ENCODE results near the gene SEPTIN1.
A peak's percentile ranks its signal among the peaks of the same experiment; 100 is the strongest.

Gene SEPTIN1, protein sequence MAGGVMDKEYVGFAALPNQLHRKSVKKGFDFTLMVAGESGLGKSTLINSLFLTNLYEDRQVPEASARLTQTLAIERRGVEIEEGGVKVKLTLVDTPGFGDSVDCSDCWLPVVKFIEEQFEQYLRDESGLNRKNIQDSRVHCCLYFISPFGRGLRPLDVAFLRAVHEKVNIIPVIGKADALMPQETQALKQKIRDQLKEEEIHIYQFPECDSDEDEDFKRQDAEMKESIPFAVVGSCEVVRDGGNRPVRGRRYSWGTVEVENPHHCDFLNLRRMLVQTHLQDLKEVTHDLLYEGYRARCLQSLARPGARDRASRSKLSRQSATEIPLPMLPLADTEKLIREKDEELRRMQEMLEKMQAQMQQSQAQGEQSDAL

GRCh38 chr16:30382111-30382881 is at the start of gene SEPTIN1:
Gene SEPTIN1, minus strand, starts transcription at chr16:30382561. Its CDS starts 19 bp downstream, at chr16:30382542.
- DNase-seq = peak; percentile 90

- no peak for DNase-seq
Observed at GRCh38 chr16:30430428-30430970, 48.1 kb upstream of the SEPTIN1 start.

DNA sequence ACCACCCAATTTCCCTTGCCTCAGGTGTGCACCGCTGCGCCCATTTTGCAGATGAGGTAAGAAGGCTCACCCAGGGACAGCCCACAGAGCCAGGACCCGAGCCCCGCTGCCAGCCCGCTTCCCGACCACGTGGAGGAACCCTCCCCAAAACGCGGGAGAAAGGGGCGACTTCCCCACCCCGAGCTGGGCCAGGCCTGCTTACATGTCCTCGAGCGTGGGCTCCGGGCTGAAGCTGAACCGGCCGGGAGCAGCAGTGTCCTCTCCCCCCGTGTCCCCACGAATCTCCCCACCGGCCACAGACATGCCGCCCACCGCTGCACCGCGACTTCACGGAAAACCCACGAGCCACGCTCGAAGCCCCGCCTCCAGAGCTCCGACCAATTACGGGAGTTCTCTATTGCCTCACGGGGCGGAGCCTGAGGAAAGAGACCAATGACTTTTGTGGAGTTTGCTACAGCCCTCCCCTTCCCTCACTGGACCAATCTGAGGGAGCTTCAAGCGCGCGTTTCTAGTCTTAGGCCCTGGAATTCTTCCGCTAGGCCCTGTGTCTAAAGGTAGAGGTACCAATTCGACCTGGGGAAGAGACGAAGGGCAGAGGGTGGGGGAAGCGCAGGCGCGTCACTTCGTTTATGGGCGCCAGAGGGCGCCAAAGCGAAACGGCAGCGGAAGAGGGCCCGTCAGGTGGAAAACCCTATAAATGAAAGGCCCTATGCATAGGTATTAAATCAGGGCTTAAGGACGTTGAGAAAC is 47.5 kb upstream of the SEPTIN1 start, which contains the start of gene DCTPP1:
Gene DCTPP1 (minus strand): TSS at position 353 of the 750 bp plus-strand sequence. CDS start 50 bp downstream, at position 303.
- peak; percentile 99 for DNase-seq

DNA sequence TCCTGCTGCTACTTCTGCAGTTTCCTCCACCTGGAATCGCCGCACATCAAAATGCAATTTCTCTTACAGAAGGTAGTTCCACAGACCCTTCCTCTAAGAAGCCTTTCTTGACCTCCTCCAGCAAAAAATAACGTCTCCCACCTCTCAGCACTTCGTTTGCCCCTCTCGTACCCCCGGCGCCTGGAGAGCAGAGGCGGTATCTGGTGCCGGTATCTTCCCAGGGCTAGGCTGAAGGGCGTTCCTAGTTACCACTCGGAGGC is 47.0 kb upstream of the SEPTIN1 start:
- DNase-seq = no peak

DNA sequence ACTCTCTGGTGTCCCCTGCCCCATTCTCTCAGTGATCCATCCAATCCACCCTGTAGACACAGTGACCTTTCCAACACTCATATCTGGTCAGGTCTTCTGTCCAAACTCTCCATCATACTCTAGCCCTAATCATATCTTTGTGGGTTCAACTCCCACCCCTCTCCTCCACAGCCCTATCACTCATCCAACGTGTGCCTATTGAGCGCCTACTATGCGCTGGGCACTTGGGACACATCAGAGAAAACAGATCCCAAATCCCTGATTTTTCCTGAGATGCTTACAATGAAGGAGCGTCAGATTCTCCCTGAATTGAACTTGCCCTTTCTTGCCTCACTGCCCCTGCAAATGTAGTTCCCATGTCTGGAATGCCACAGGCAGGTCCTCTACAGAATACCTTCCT is 45.7 kb upstream of the SEPTIN1 start:
- DNase-seq = no peak

- DNase-seq = no peak
Observed at GRCh38 chr16:30421010-30421409, 38.6 kb upstream of the SEPTIN1 start.

GRCh38 chr16:30418350-30419181 is 36.2 kb upstream of the SEPTIN1 start:
- no peak for DNase-seq

- DNase-seq = peak; percentile 96
Observed at GRCh38 chr16:30417529-30418349, 35.4 kb upstream of the SEPTIN1 start.

- no peak for DNase-seq
Observed at GRCh38 chr16:30416624-30417528, 34.5 kb upstream of the SEPTIN1 start.

DNA sequence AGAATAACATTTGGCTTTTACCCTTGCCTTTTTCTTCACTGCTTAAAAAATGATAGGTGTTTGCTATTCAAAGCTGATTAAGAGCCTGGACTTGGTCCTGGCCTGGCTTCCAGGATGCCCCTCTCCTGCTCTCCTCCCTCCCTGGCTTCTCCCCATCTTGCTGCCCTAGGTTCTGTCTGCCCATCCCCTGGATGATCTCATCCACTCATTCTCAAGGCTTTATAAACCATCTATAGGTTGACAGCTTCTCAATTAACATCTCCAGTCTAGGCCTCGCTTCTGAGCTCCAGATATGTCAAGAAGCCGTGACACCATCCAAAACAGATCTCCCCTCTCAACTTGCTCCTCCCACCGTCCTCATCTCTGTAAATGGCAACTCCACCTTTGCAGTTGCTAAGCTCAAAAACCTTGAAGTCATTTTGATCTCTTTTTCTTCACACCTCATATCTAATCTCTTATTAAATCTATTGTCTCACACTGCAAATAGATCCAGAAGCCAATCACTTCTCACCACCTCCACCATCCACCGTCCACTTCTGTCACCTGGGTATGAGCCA is 33.8 kb upstream of the SEPTIN1 start:
- DNase-seq = no peak

DNA sequence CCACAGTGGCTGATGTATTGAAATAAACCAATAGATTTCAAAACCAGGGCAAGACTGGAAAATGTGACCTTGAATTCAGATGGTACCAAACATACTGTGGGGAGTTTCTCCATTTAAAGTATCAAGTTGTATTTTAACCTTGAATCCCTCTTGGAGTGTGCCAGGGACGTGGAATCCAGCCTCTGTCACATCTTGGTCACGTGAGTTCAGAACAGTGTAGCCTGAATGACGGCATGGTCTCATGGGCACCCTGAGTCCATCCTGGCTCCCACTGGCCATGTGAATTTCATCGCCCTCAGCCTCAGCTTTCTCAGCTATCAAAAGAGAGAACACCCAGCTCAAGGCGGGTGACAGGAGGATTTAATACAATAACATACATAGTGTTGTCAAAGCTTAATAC is 31.8 kb upstream of the SEPTIN1 start:
- DNase-seq = no peak

DNA sequence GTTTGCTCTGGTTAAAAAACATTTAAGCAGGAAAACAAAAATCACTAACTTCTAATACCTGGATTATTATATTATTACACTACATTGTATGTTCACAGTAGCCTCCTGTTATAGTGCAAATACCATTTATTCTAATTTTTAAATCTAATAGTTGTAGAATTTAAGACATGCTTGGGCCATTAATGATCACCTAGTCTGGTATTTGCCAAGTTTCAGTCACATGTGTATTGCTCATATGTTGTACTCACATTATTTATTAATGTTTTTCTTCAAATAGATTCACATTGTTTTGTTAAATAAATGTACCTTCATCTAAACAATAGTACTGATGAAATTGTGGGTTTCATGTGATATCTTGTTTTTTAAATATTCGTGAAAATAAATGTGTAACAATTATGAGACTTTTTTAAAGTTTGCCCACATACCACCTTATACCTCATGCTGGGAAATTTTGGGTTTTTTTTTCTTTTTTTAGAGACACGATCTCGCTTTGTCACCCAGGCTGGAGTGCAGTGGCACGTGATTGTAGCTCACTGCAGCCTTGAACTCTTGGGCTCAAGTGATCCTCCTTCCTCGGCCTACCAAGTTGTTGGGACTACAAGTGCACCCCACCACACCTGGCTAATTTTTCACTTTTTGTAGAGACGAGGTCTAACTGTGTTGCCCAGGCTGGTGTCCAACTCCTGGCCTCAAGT is 30.9 kb upstream of the SEPTIN1 start:
- no peak for DNase-seq

- peak; percentile 94 for DNase-seq
Observed at GRCh38 chr16:30409125-30410060, 27.0 kb upstream of the SEPTIN1 start.

GRCh38 chr16:30407804-30408534 is 25.6 kb upstream of the SEPTIN1 start:
- DNase-seq = no peak

- peak; percentile 96 for DNase-seq
Observed at GRCh38 chr16:30407102-30407803, 24.9 kb upstream of the SEPTIN1 start, which contains the start of gene ZNF771. Gene ZNF771, plus strand, starts transcription at chr16:30407606. Its CDS starts 448 bp downstream, at chr16:30408054.

DNA sequence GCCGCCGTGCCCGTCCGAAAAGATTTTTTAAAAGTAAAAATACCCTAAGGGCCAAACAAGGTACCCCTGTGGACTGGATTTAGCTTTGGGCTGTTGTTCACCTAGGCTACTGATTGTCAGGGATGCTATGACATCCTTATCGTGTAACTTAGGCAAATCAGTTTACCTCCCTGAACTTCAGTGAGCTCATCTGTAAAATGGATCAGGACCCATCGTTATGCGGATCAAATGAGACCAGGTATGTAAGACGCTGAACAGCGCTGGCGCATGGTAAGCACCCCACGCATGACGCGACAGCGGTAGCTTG is 24.4 kb upstream of the SEPTIN1 start:
- DNase-seq = no peak
